Stimulated activated CD8-positive, alpha-beta memory T cell treated with anti-CD3 and anti-CD28 coated beads, Interleukin-7, amount 100 ng/mL, for 1 hour (primary cell): ENCODE results near the gene BSG.
"Not testable (repeated sequence)": the region's sequence is repeated elsewhere in the genome, so short reads cannot be mapped to it uniquely, and the experiment has no call there.

Experiments used
- DNase-seq, 2 donors: peaks; one replicate each; pipeline ENCODE4 v3.0.0-alpha.2; 2020; ENCODE audit warnings: low read depth in 2 of 2

Gene BSG

DNA sequence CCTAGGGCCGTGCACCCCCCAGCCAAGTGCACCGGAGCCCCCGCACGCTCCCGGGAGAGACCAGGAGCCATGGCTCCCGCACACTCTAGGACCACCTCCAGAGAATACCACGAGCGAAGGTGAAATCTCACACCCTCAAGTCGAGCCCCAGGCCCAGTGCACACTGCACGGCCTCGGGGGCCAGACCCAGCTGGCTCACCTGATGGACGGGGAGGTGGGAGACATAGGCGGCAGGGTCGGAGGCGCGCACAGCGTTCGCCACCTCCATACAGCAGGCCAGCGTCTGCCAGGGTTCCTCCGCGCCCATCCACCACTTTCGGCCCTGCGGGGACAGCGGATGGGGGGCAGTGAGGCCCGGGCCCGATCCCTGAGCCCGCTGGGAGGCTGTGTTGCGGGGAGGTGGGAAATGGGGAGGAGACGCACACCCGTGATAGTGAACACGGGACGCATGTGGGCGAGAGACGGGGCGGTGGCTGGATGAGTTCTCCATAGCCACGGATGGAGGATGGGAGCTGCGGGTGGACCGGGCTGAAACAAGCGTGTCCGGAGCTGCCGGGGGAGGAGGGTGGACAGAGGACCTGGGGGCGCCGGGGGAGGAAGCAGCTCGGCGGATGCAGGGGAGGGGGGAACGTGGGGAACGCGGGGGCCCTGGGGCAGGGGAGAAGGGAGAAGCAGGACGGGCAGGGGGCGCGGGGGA, 47.9 kb downstream of the BSG start:
- DNase-seq: no peak

DNA sequence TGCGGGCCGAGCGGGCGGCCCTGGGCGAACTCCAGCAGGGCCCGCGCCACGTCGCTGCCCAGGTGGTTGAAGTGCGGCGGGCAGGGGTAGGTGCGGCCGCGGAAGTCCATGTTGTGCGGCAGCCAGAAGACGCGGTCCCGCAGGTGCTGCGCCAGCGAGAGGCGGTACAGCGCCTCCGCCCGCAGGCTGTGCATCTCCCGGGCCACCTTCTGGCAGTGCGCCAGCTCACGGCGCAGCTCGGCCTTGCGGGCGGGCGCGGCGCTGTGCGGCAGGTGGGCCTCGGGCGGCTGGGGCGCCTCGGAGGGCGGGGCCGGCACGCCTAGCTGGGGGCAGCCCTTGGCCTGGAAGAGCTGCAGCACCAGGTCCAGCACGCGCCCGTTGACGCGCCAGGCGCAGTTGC, 48.8 kb downstream of the BSG start:
- DNase-seq: not testable (repeated sequence)

DNA sequence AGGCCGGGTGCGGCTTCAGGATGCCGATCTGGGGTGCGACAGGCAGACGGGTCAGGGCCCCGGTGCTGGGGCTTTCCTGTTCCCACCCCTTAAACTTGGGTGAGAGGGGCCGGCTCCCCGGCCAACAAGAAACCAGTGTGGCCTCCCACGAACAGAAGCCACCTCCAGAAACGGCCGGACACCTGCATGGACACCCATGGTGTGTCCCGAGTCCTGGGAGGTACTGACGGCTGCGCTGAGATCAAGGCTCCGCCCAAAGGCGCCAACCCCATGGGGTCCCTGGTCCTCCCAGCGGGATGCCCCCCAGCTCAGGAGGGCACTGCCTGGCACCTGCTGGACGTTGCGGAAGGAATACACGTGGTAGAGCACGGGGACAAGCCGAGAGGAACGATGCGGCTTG, 49.4 kb downstream of the BSG start:
- no peak for DNase-seq

DNA sequence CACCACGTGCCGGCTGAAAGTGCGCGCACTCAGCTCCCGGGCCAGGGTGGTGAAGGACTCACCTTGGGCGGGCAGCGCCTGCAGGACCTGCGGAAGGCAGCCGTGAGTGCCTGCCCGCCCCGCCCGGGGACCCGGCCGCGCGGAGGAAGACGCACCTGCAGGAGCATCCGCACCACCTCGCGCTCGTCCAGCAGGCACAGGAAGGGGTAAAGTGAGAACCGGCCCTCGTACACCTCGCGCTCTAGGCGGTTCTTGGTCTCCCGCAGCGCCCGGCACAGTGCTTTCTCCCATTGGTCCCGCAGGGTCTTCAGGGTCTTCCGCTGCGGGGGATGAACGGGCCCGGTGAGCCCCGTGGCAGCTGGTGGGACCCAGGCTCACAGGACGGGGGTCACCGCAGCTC, 50.3 kb downstream of the BSG start:
- no peak for DNase-seq

DNA sequence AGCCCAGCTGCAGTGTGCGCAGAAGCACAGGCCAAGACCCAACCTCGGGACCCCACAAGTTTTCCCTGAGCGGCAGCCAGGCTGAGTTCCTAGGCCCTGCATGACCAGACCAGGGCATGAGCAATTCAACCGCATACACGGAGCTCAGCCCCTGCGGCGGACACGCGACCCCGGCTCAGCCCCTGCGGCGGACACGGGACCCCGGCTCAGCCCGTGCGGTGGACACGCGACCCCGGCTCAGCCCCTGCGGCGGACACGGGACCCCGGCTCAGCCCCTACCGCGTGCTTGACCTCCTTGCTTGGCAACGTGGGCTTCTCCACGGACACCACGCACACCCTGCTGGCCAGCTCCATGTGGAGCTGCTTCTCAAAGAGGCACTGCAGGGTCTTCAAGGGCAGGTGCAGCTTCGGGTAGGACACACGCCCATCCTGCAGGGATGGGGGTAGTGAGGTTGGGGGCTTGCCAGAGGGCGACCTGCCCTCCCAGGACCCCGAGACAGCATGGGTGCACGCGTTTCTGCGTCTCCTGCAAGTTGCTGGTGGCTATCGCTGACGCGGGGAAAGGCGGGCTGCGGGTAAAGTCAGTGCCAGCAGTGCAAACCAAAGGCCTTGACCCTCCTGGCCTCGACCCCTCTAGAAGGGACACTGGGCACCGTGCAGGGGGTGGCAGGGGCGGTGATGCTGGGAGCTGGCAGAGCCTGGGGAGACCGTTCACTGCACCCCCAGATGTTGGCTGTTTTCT, 51.0 kb downstream of the BSG start:
- DNase-seq: no peak

DNA sequence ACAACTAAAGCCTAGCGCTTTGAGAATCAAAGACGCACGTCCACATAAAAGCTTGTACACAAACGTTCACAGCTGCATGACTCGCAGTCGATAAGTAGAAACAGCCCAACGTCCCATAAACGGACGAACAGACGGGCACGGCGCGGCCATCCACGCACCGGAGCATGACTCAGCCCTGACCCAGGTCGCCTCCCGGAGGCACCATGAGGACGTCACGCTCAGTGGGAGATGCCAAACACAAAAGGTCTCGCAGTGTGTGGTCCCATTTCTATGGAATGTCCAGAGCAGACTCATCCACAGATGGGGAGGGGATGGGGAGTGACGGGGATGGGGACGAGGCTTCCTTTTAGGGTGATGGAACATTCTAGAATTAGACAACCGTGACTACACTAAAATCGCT, 51.6 kb downstream of the BSG start:
- DNase-seq: no peak

DNA sequence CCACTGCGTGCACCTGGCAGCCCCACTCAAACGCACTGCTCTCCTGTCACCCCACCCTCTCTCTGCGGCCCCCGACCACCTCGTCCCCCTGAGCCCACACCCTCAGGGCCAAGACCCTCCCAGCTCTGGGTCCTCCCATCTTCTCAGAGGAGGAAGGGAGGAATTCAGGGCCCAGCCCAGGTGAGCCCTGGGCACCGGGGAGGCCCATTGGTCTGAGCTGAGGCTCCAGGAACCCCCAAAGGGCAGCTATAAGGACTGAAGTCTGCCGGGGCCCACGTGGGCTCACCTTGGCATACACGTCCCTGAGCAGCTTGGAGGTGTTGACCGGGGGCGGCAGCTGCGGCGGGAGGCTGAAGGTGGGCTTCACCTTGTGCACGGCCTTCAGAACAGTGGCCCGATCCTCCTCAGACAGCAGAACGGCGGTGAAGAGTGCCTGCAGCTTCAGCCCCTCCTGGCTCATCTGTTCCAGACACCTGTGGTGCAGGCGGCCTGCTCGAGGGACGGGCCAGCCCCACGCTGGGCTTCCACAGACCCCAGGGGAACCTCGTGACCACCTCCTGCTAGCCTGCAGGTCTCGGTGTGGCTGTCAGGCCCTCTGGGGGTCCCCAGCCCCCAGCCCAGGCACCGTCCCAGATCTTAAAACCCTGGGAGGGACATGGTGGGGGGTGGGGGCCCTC, 52.2 kb downstream of the BSG start:
- no peak for DNase-seq

DNA sequence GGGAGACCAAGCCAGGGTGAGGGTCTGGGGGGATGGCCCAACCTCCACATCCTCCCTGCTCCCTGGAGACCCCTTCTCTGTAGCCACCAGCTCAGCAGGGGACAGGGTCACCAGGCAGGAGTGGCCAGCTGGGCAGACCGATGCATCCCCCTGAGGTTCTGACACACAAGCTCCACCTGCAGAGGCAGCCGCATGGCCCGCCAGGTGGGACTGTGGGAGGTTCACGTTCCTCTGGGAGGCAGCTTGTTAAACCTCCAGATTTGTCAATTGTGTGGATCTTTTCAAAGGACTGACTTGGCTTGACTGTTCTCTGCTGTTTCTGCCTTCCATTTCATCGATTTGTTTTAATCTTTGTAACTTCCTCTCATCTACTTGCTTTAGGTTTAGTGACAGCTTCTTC, 52.9 kb downstream of the BSG start:
- no peak for DNase-seq

DNA sequence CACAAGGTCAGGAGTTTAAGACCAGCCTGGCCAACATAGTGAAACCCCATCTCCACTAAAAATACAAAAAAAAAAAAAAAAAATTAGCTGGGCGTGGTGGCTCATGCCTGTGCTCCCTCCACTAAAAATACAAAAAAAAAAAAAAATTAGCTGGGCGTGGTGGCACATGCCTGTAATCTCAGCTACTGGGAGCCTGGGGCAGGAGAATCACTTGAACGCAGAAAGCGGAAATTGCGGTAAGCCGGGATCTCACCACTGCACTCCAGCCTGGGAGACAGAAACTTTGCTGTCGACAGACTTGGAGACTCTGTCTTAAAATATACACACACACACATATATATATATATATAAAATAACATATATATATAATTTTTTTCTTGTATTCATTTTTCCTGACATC, 54.2 kb downstream of the BSG start:
- not testable (repeated sequence) for DNase-seq

DNA sequence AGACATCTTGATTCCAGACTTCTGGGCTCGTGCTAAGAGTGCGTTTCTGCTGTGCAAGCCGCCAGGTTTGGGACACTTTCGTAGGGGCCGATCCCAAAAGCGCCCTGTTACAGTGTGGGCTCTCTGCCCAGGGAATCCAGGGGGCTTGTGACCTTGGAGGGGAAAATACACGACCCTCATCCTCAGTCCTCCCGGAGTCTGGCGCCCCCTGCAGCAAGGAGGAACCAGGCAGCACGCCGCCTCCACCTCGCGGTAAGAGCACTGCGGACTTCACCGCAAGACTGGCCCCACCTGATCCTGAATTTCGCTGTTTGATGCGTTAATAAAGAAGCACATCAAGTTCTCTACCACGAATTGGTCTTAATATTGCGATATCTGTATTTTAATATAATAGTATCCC, 55.8 kb downstream of the BSG start:
- no peak for DNase-seq

DNA sequence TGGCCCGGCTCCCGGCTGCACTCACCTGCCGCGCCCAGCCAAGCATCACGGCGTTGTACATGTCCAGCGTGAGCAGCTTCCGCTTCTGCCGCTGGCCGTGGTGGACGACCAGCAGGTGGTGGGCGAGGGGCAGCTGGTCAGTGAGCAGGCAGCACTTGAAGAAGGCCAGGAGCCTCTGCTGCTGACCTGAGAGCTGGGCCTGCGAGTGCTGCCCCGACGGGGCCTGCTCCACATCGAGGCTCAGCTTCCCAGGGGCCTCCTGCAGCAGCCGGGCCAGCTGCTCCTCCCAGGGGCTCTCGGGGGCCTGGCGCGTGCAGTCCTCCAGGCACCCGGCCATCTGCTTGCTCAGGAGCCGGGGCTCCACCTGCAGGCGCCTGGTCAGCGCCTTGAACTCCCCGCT, 57.1 kb downstream of the BSG start:
- not testable (repeated sequence) for DNase-seq

DNA sequence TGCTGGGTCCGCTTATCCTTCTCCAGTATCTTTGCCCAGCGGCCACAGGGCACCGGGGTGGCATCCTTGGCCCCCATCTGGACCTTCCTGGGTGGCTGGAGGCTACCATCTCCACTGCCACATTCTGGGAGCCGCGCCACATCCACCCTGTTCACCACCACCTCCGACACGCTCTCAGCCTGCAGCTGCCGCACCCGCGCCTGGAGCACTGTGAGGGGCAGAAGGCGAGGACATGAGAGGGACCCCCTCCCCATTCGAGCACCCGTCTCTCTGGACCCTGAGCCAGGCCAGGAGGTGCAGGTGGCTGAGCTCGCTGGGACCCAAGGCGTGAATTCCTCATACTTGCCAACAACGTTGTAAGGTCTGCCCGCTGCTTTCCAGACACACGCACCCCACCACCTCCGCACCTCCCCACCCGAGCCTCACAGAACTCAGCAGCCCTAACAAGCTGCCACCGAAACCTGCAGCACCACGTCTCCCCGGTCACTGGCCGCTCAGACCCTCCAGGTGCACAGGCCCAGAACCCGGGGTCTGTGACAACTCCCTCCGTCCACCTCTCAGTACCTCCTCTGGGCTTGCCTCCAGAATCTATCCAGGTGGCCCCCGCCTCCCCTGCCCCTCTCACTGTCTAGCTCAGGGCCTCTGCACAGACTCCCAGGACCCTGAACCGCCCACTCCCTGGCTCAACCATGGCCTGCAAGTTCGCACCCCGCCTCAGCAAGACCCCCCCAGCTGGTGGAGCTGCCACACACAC, 57.7 kb downstream of the BSG start:
- DNase-seq: no peak

DNA sequence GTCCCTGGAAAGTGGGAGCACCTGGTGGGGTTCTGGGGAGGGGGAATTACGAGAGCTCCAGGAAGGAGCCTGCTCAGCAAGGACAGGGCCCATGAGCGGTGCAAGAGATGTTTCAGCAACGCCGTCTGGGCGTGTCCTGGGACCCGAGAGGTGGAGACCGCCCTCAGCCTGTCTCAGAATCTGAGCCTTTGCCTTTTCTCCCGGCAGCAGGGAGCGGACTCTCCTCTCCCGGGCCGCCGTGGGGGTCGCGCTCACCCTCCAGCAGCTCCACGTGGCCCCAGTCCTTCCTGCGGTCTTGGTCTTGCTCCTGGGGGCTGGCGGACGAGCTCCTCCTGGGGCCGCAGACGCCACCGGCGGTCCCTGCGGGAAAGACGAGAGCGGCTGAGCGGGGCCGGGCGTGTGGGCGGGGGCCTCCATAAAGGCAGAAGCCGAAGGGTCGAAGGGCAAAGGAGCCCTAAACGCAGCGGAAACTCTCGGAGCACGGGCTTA, 60.2 kb downstream of the BSG start:
- no peak for DNase-seq
